GF-D8 (cell line): Measurements from ENCODE around the gene S100A4.
"Not testable (repeated sequence)": the region's sequence is repeated elsewhere in the genome, so short reads cannot be mapped to it uniquely, and the experiment has no call there.

ENCODE experiments used
- DNase-seq: peaks from one replicate; lab custom pipeline; 2025; lab: John Stamatoyannopoulos, UW

The S100A4 gene

GRCh38 chr1:153533689-153534201, 11.9 kb downstream of the S100A4 start:
- DNase-seq, result no peak

- no peak for DNase-seq
These were observed 12.6 kb downstream of the S100A4 start for GRCh38 chr1:153532769-153533599.

GRCh38 chr1:153532181-153532580, 13.4 kb downstream of the S100A4 start:
- DNase-seq, result no peak

GRCh38 chr1:153531638-153532037, 14.0 kb downstream of the S100A4 start:
- DNase-seq, result no peak

GRCh38 chr1:153527683-153528040, 17.9 kb downstream of the S100A4 start:
- DNase-seq, result no peak

- DNase-seq, result no peak
These were observed 18.5 kb downstream of the S100A4 start for GRCh38 chr1:153527023-153527682.

GRCh38 chr1:153526132-153526543, 19.5 kb downstream of the S100A4 start:
- DNase-seq, result no peak

- no peak for DNase-seq
These were observed 20.4 kb downstream of the S100A4 start for GRCh38 chr1:153525088-153525728.

- not testable (repeated sequence) for DNase-seq
These were observed 23.1 kb downstream of the S100A4 start for GRCh38 chr1:153522353-153523048.

- not testable (repeated sequence) for DNase-seq
These were observed 23.8 kb downstream of the S100A4 start for GRCh38 chr1:153521808-153522207.

- no peak for DNase-seq
These were observed 24.7 kb downstream of the S100A4 start for GRCh38 chr1:153520818-153521476.

- DNase-seq, result not testable (repeated sequence)
These were observed 25.4 kb downstream of the S100A4 start for GRCh38 chr1:153520137-153520691.

GRCh38 chr1:153519242-153519641, 26.4 kb downstream of the S100A4 start:
- DNase-seq, result no peak

GRCh38 chr1:153515504-153516394, 29.9 kb downstream of the S100A4 start:
- DNase-seq, result no peak

- no peak for DNase-seq
These were observed 31.9 kb downstream of the S100A4 start for GRCh38 chr1:153513666-153514065.

- DNase-seq, result no peak
These were observed 32.6 kb downstream of the S100A4 start for GRCh38 chr1:153513023-153513422.

GRCh38 chr1:153510984-153511410, 34.6 kb downstream of the S100A4 start:
- peak; percentile 16 for DNase-seq

- no peak for DNase-seq
These were observed 35.8 kb downstream of the S100A4 start for GRCh38 chr1:153509729-153510354.

GRCh38 chr1:153509036-153509435, 36.6 kb downstream of the S100A4 start:
- no peak for DNase-seq
